ENCODE measurements around the gene RPL4. TPM values are rescaled to one million over a fixed set of nuclear protein-coding genes. Genes with fewer than 3 reads are reported as not detected.
"Not testable (repeated sequence)": the region's sequence is repeated elsewhere in the genome, so short reads cannot be mapped to it uniquely, and the experiment has no call there.

The RPL4 gene
- total RNA-seq, 1 donor from 2014 or later = 2,164 TPM

- no peak for ATAC-seq
Measured at GRCh38 chr15:66489179-66489791, 15.4 kb downstream of the RPL4 start.

DNA sequence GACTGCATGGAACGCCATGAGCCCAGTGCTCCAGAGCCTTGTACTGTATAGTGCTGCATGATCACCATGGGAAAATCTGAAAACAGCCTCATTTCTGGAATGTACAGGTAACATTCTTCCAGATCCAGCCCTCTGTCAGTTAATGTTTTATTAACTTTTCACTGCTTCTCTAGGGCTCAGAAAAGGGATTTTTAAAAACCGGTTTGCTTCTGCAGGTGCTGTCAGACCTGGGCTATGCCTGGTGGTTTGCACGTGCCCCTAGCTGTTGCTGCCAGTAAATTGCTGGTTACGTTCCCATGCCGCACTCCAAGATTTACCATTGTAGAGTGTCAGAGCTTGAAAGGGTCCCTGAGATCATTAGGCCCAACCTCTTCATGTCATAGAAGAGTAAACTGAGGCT lies 16.1 kb downstream of the RPL4 start:
- ATAC-seq = no peak

- no peak for ATAC-seq
Measured at GRCh38 chr15:66486887-66487286, 17.8 kb downstream of the RPL4 start.

DNA sequence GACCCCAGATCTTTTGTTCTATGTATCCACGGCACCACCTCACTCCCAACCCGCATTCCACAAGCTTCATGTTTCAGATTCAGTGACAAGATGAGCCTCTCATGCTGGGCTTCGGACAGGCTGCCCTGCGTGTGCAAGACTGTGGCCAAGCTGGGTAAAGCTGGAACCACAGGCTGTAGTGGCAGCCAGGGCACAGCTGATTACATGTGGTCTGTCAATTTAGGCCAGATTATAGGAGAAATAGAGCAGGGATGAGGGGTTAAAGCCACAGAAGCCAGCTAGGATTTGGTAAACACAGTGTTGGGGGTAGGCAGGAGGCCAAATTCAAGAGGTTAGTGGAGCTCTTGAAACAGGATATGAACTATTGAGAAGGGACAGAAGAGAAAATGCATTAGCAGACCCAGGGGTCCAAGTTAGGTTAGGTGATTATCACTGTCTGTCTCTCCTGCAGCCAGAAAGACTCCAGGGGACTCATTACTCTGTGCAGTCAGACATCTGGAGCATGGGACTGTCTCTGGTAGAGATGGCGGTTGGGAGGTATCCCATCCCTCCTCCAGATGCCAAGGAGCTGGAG lies 20.0 kb downstream of the RPL4 start:
- ATAC-seq = no peak

DNA sequence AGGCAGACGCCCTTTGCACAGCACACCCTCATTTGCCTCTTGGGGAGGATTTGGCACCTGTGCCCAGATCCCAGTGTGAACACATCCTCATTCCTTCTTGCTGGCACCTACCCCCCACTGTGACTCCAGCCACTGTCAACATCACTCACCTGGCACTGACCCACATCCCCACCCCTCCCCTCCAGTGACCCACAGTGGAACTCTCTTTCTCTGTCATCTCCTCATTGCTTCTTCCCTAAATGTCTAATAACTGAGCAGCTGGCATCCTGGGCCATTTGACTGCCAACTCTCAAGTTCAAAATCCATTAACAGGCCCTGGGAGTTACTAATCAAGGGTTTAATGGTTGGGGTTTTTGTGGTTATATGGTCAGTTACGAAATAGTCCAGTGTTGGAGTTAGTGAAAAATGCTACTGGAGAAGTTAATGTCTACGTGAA lies 21.5 kb downstream of the RPL4 start:
- peak; percentile 68 for ATAC-seq

GRCh38 chr15:66482539-66482938 lies 22.1 kb downstream of the RPL4 start:
- ATAC-seq = no peak

GRCh38 chr15:66481107-66481856 lies 23.4 kb downstream of the RPL4 start:
- peak; percentile 70 for ATAC-seq

DNA sequence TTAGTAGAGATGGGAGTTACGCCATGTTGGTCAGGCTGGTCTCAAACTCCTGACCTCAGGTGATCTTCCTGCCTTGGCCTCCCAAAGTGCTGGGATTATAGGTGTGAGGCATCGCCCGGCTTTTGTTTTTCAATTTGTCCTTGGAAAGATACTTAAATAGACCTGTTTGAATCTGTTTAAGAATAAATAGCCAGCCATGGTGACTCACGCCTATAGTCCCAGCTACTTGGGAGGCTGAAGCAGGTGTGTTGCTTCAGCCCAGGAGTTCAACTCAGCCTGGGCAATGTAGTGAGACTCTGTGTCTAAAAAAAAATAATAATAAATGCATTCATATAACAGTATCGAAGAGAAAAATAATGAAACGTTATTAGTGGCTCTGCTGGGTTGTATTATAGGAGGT lies 24.4 kb downstream of the RPL4 start:
- ATAC-seq = no peak

- ATAC-seq = no peak
Measured at GRCh38 chr15:66477011-66477410, 27.6 kb downstream of the RPL4 start.

DNA sequence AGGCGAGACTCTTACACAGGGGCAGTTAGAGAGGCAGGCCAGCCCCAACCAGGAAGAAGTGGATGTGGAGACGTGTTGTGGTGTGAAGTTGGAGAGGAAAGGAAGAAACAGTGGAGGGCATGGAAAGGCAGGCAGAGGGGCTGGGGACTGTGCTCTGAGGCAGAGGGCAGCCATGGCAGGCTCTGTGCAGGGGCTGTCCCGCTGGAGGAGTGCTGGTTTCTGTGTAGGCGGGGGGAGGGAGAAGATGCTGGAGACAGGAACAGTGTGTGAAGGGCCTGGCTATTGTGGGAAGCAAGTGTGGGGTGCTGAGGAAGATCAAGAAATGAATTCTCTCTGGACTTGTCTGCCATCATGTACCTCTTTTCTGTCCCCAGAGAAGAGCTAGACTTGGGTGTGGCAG lies 28.1 kb downstream of the RPL4 start:
- no peak for ATAC-seq

GRCh38 chr15:66474963-66475362 lies 29.7 kb downstream of the RPL4 start:
- no peak for ATAC-seq

GRCh38 chr15:66474135-66474534 lies 30.5 kb downstream of the RPL4 start:
- no peak for ATAC-seq

DNA sequence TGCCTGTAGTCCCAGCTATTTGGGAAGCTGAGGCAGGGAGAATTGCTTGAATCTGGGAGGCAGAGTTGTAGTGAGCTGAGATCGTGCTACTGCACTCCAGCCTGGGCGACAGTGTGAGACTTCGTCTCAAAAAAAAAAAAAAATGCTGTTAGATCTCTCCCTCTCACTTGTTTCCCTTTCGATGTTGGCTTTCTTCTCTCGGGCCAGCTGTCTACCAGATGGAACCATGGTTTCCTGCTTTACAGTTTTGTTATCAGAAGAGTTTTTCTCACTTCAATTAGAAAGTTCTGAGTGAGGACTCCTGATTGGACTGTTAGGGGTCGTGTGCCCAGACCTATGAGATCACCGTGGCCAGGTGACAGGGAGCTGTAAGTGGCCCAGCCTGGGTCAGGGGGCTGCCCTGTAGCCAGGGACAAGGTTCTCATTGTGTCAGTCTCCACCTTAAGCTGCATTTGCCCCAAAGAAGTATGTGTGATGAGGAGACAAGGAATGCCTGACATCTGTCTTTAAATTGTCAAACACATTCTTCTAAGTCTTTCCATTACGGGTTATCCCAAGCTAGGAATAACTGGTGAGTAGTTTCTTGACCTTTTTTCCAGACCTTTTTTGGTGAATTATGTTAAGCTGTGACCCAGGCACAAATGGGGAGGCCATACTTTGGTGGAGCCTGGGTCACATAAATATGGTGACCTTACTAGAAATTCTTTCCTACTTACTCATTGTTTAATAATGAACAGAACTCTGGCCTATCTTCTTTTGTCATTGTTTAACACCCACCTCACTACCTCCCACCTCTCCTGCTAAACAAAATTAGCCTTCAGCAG lies 32.3 kb downstream of the RPL4 start:
- ATAC-seq = no peak

- ATAC-seq = not testable (repeated sequence)
Measured at GRCh38 chr15:66470825-66471224, 33.8 kb downstream of the RPL4 start.

GRCh38 chr15:66467162-66468040 lies 37.3 kb downstream of the RPL4 start:
- peak; percentile 36 for ATAC-seq

DNA sequence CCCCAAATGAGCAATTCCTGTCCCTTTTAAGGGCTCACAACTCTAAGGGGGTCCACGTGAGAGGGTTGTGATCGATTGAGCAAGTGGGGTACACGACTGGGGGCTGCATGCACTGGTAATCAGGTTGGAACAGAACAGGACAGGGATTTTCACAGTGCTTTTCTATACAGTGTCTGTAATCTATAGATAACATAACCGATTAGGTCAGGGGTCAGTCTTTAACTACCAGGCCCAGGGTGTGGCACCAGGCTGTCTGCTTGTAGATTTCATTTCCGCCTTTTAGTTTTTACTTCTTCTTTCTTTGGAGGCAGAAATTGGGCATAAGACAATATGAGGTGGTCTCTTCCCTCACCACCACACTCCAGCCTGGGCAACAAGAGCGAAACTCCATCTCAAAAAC lies 39.4 kb downstream of the RPL4 start:
- ATAC-seq = not testable (repeated sequence)

GRCh38 chr15:66462627-66463026 lies 42.0 kb downstream of the RPL4 start:
- ATAC-seq = no peak

GRCh38 chr15:66461917-66462316 lies 42.7 kb downstream of the RPL4 start:
- peak; percentile 75 for ATAC-seq

DNA sequence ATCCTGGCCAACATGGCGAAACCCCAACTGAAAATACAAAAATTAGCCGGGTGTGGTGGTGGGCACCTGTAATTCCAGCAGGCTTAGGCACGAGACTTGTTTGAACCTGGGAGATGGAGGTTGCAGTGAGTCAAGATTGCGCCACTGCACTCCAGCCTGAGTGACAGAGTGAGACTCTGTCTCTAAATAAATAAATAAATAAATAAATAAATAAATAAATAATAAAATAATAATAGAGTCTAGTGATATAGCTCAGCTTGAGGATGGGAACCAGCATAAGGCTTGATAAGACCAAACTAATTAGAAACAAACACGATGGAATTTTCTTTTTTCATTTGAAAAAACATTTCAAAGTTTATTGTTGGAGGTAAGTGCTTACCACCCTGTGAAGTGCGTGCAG lies 43.4 kb downstream of the RPL4 start:
- ATAC-seq = not testable (repeated sequence)

DNA sequence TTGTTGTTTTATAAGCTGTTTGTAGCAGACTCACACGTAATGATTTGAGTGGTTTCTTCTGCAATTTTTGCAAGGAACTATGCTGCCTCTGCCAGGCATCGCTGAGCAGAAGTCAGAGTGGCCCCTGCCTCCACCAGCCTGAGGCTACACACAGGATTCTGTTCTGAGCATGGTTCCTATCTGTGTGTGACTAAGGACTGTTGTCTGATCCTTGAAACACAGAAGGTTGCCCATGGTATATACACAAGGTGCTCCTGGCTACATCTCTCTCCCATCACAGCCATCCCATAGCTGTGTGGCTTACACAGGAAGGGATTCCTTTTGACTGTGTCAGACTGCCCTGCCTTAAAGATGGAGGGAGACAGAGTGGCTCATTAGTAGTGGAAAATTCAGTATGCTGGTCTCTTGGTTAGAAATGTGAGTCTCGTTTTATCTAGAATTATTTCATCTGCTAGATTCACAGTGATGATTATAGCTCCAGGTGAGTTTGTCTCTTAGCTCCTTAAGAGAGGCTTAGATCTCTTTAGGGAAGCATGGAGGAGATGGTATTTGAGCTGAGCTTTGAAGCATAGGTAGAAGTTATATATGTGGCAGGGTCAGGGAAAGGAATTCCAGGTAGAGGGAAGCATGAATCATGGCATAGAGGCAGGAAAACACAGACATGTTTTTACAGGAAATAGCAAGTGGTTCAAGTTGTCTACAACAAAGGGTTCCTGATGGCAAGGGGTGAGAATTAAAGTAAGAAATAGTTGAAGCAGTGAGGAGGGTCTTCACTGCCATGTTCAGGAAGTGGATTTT lies 44.6 kb downstream of the RPL4 start:
- peak; percentile 73 for ATAC-seq

GRCh38 chr15:66456211-66456610 lies 48.4 kb downstream of the RPL4 start:
- ATAC-seq = no peak

All from esophagus mucosa (tissue), 1 donor.